DMS114 treated with DMSO at 0.1 percent for 48 hours (cell line): ENCODE measurements around the gene TXNL4A.

Experiments
- DNase-seq: peaks from one replicate; lab custom pipeline; 2025; ENCODE audit not compliant: unreplicated experiment; lab: John Stamatoyannopoulos, UW

TXNL4A gene

GRCh38 chr18:79949697-79950487 is 38.5 kb downstream of the TXNL4A start:
- DNase-seq: no peak

GRCh38 chr18:79948719-79949411 is 39.5 kb downstream of the TXNL4A start:
- DNase-seq: no peak

GRCh38 chr18:79947881-79948610 is 40.3 kb downstream of the TXNL4A start:
- no peak for DNase-seq

GRCh38 chr18:79947054-79947755 is 41.2 kb downstream of the TXNL4A start:
- DNase-seq: no peak

- no peak for DNase-seq
Observed at GRCh38 chr18:79945118-79946042, 43.0 kb downstream of the TXNL4A start.

GRCh38 chr18:79944746-79945117 is 43.6 kb downstream of the TXNL4A start:
- DNase-seq: no peak

- no peak for DNase-seq
Observed at GRCh38 chr18:79944126-79944731, 44.1 kb downstream of the TXNL4A start.

GRCh38 chr18:79943608-79944125 is 44.7 kb downstream of the TXNL4A start:
- DNase-seq: no peak

GRCh38 chr18:79942786-79943607 is 45.4 kb downstream of the TXNL4A start:
- no peak for DNase-seq

- DNase-seq: no peak
Observed at GRCh38 chr18:79942211-79942610, 46.2 kb downstream of the TXNL4A start.

- no peak for DNase-seq
Observed at GRCh38 chr18:79941473-79942119, 46.8 kb downstream of the TXNL4A start.

GRCh38 chr18:79940814-79941472 is 47.4 kb downstream of the TXNL4A start:
- no peak for DNase-seq

- no peak for DNase-seq
Observed at GRCh38 chr18:79940126-79940813, 48.1 kb downstream of the TXNL4A start.

GRCh38 chr18:79939096-79939495 is 49.3 kb downstream of the TXNL4A start:
- DNase-seq: no peak

GRCh38 chr18:79938196-79938595 is 50.2 kb downstream of the TXNL4A start:
- DNase-seq: no peak

GRCh38 chr18:79937103-79937860 is 51.1 kb downstream of the TXNL4A start:
- DNase-seq: no peak
